GM13976 (cell line): ENCODE data around the gene HPS3.

Experiments
- DNase-seq: peaks from one replicate; pipeline ENCODE4 v3.0.0; 2012; ENCODE audit warnings: low spot score
- CTCF ChIP-seq: IDR thresholded peaks from 2 replicates; pipeline ENCODE4 v1.5.1; 2012; ENCODE audit warnings: borderline replicate concordance, mild to moderate bottlenecking; ENCODE audit not compliant: insufficient read depth; ENCODE audit errors: extremely low read depth, missing control alignments, control extremely low read depth
- in situ Hi-C: fragments of 300-500 bp; cut with MboI; formaldehyde crosslinking; loops from one replicate; pipeline ENCODE4 v1.12.0; 2022; ENCODE audit warnings: low sequenced_read_pairs, mixed read lengths, inconsistent platforms; ENCODE audit not compliant: unreplicated experiment

HPS3 gene

GRCh38 chr3:149142682-149143081, 13.2 kb downstream of the HPS3 start:
- no peak for TF ChIP-seq CTCF
- in situ Hi-C loops = no loop called here
- no peak for DNase-seq

- in situ Hi-C loops = no loop called here
- no peak for TF ChIP-seq CTCF
- DNase-seq = no peak
Observed at GRCh38 chr3:149145356-149145755, 15.9 kb downstream of the HPS3 start.

DNA sequence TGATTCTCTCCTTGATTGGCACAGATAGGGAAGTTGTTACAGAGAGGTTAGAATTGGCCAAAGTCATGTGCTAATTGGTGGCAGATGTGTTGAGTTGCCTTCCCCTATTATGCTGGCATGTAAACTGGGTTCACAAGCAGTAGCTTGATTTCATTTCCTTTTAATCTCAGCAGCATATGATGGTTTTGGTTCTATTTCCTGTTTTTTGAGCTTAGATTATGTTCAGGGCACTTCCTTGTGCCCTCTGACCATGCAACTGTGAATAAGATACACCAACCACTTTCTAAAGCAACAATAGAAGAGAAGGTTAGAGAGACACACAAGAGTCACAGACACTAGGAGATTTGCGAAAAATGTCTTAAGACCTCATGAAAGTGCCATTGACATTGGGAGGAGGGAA, 16.5 kb downstream of the HPS3 start:
- DNase-seq = no peak

DNA sequence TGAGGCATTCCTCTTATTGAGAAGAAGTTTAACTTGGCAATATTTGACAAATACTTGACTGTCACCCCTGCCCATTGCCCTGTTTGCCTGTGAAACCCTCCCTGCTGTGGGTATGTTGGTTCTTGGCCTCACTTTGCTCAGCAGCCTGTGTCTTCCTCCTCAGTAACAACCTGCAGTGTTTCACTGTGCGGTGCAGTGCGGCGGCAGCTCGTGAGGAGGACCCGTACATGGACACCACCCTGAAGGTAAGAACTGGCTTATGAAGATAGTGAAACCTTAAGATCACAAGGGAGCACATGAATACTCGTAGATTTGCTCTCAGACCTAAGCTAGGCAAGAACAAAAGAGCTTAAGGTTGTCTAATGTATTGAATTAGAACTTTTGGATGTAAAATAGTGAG, 21.0 kb downstream of the HPS3 start:
- no peak for DNase-seq
- in situ Hi-C loops = no loop called here

More for the DNA sequence above, 16.5 kb downstream of the HPS3 start:
- in situ Hi-C loops = no loop called here
- no peak for TF ChIP-seq CTCF

DNA sequence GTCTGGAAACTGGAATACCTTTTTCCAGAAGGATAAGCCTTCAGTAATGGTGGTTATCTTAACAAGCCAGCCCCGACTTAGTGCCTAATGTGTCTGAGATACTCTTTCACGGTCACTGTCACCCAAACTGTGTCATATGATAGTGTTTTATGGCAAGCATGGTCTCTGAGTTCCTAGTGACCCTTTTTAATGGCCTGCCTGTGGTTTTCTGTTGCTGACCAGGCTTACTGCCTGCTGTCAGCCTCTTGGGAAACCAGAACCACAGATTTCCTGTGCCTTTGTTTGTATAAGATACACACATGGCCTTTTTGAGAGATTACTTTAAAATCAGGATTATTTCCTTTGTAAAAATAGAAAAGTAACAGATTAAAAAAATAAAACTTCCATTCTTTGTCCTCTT, 22.4 kb downstream of the HPS3 start:
- no peak for TF ChIP-seq CTCF
- in situ Hi-C loops = no loop called here
- DNase-seq = no peak

More for the DNA sequence above, 21.0 kb downstream of the HPS3 start:
- no peak for TF ChIP-seq CTCF

- in situ Hi-C loops = no loop called here
- no peak for TF ChIP-seq CTCF
- peak; percentile 20 for DNase-seq
Observed at GRCh38 chr3:149152420-149152819, 23.0 kb downstream of the HPS3 start.

DNA sequence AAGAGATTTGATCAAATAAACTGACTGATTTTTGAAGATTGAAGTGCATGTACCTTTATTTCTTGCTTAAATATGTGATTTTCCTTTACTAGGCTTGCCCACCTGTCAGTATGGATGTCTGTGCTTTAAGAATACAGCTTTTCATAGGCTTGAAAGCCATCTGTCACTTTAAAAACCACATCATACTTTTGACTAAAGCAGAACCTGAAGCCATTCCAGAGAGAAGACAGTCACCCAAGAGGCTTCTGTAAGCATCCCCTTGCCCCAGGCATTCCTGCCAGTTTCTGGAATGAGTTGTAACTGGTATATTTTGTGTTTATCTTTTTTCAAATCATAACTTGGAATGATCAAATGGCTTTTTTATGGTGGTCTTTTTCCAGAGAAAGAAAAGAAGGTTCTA, 24.0 kb downstream of the HPS3 start:
- in situ Hi-C loops = no loop called here
- no peak for TF ChIP-seq CTCF
- DNase-seq = no peak
